ENCODE measurements around the gene GAREM1. TPM values are rescaled to one million over a fixed set of nuclear protein-coding genes. Genes with fewer than 3 reads are reported as not detected.

Gene GAREM1
- total and polyA plus RNA-seq, 2 of the 8 experiments (the other 6 are each of a cell fraction or from before 2014, with no cell fraction given), result 3.6 to 9.2 TPM

- Histone ChIP-seq H2BK120ac (replicated peaks; ENCODE audit: low read depth, low read length) (no peak overlapping the region), H2BK12ac (ENCODE audit: low read depth, low read length) (no peak overlapping the region), H2BK15ac (ENCODE audit: low read length) (no peak overlapping the region), H3K23ac (ENCODE audit: insufficient read length) (no peak overlapping the region), H3K56ac (replicated peaks; ENCODE audit: insufficient read length, low read depth, low read length) (no peak overlapping the region), H2AFZ (ENCODE audit: low read length) (no peak overlapping the region), H3K36me3 (ENCODE audit: control insufficient read depth in 2 of 4, insufficient read depth in 4 of 4, low read length in 3 of 4) (no peaks in the 10 kb centered on the region), H3K4ac (replicated peaks; ENCODE audit: insufficient read length, low read depth, low read length) (no peak overlapping the region), H4K8ac (ENCODE audit: extremely low read depth, insufficient read depth, low read length) (no peak overlapping the region), H2BK20ac (ENCODE audit: low read length) (no peak overlapping the region), H3K9me3 (ENCODE audit: insufficient read depth in 2 of 2, low read depth in 1 of 2, low read length in 1 of 2) (no peaks in the 10 kb centered on the region), H3K79me2 (ENCODE audit: control insufficient read depth in 1 of 2, insufficient read depth in 2 of 2, low read length in 2 of 2) (no peaks in the 10 kb centered on the region), H2AK5ac (ENCODE audit: low read depth, low read length) (no peak overlapping the region), H3K14ac (ENCODE audit: insufficient read length) (no peak overlapping the region), H3K27ac (ENCODE audit: low read depth, low read length) (no peak overlapping the region), H3K23me2 (ENCODE audit: low read depth, low read length) (no peaks in the 10 kb centered on the region; the same call in 1 of the 2 replicates), H3K4me3 (ENCODE audit: extremely low read depth in 1 of 4, insufficient read depth in 2 of 4, low read depth in 3 of 4, low read length in 4 of 4) (no peak overlapping the region), H4K5ac (ENCODE audit: insufficient read length, low read depth, low read length) (no peak overlapping the region), H4K91ac (replicated peaks; ENCODE audit: insufficient read length, low read length) (no peak overlapping the region), H3K4me1 (replicated peaks in 1 of 4; ENCODE audit: control insufficient read depth in 3 of 4, insufficient read depth in 4 of 4, low read length in 3 of 4) (peaks cover 0 to 4% (median 0%) of the 10 kb centered on the region in 4 experiments; a peak in 1 of 7 replicates), H2BK5ac (ENCODE audit: low read depth, low read length) (no peak overlapping the region), H3K4me2 (ENCODE audit: insufficient read depth in 1 of 2, low read depth in 2 of 2, low read length in 2 of 2) (no peak overlapping the region), H3K18ac (ENCODE audit: extremely low read depth, low read length) (no peak overlapping the region), H3K9ac (replicated peaks in 1 of 4; ENCODE audit: extremely low read depth in 1 of 4, low read depth in 3 of 4, low read length in 3 of 4) (no peak overlapping the region), H3K27me3 (replicated peaks in 1 of 4; ENCODE audit: control insufficient read depth in 3 of 4, extremely low read depth in 1 of 4, insufficient read depth in 3 of 4, low read length in 3 of 4) (no peaks in the 10 kb centered on the region), H4K20me1 (replicated peaks in 1 of 2; ENCODE audit: control insufficient read depth in 1 of 2, insufficient read depth in 2 of 2, low read length in 2 of 2) (no peaks in the 10 kb centered on the region), H3K79me1 (ENCODE audit: low read depth, low read length) (no peaks in the 10 kb centered on the region; the same call in 1 of the 2 replicates)
- TF ChIP-seq NRF1 (IDR thresholded peaks at IDR 0.05; ENCODE audit: low read depth, low read length), result no peak
- no peak for TF ChIP-seq EP300 (IDR thresholded peaks at IDR 0.05; ENCODE audit: borderline replicate concordance in 1 of 2, low read depth in 2 of 2, low read length in 2 of 2)
- no peak for TF ChIP-seq MAFK (IDR thresholded peaks at IDR 0.05; ENCODE audit: low read depth, low read length)
- no peak for TF ChIP-seq POLR2A (IDR thresholded peaks at IDR 0.05; ENCODE audit: control extremely low read depth in 1 of 2, low read depth in 2 of 2, low read length in 2 of 2)
- no peak for TF ChIP-seq ASH2L (IDR thresholded peaks at IDR 0.05; ENCODE audit: low read length)
- TF ChIP-seq ZNF274 (IDR thresholded peaks at IDR 0.05; ENCODE audit: borderline replicate concordance, extremely low read depth, low read length), result no peak
- no peak for TF ChIP-seq CTBP2 (IDR thresholded peaks at IDR 0.05; ENCODE audit: borderline replicate concordance, insufficient read depth, insufficient read length, low read length)
- no peak for TF ChIP-seq RFX5 (IDR thresholded peaks at IDR 0.05; ENCODE audit: borderline replicate concordance, low read depth, low read length)
- TF ChIP-seq SP2 (IDR thresholded peaks at IDR 0.05; ENCODE audit: low read length), result no peak
- no peak for TF ChIP-seq ATF2 (IDR thresholded peaks at IDR 0.05; ENCODE audit: low read length)
- TF ChIP-seq NANOG (IDR thresholded peaks at IDR 0.05; ENCODE audit: insufficient read depth, low read depth, low read length, poor library complexity, severe bottlenecking), result no peak
- no peak for TF ChIP-seq BRCA1 (IDR thresholded peaks at IDR 0.05; ENCODE audit: low read depth, low read length)
- CTCF ChIA-PET (ENCODE audit: partially characterized antibody), result interaction anchor here (1.1 to 2.5 kb wide), 5 partner anchors 9 to 177 kb away, joined by 3 to 9 read pairs (median 5); no protein-coding TSS in a partner anchor
- FAIRE-seq (no peak), DNase-seq (ENCODE audit: low read depth in 1 of 2, low spot score in 2 of 2) (no peak)
- 43% methylated on average over 2 of the region's 2 CpGs; no CpG with 5 or more reads in 1 of the 2 experiments for WGBS, 2 experiments (ENCODE audit: extremely low coverage in 1 of 2, insufficient coverage in 1 of 2, insufficient read length in 1 of 2, insufficient replicate concordance in 2 of 2, low coverage in 1 of 2, low lambda C conversion rate in 2 of 2, missing lambda C conversion rate in 1 of 2)
- POLR2A ChIA-PET (ENCODE audit: partially characterized antibody), result interaction anchor here (1.0 kb wide), 1 partner anchor 15 kb away, joined by 3 read pairs; no protein-coding TSS in a partner anchor
Observed at GRCh38 chr18:32372047-32372380, 98.7 kb downstream of the GAREM1 start.

All from H1 (cell line).